Right cardiac atrium (tissue), 5 donors: ENCODE data around the gene FXYD5. TPM values are rescaled to one million over a fixed set of nuclear protein-coding genes. Genes with fewer than 3 reads are reported as not detected.

ENCODE experiments used
- ATAC-seq, 2 donors: fragments of 200-7000 bp; cut with Tn5 transposase; one replicate each; pipeline versions ENCODE4 v1.8.0 to v1.9.1; 2020; ENCODE audit warnings: moderate library complexity in 2 of 2, mild to moderate bottlenecking in 1 of 2
- DNase-seq, 3 donors: peaks; one replicate each; pipeline ENCODE4 v3.0.0-alpha.2; 2020
- H3K27ac ChIP-seq: one replicate; pipeline ENCODE4 v1.5.1; 2013; ENCODE audit warnings: mild to moderate bottlenecking, low read length, control low read depth, moderate library complexity
- H3K27me3 ChIP-seq: one replicate; pipeline ENCODE4 v1.6.1; 2013; ENCODE audit not compliant: control insufficient read depth, insufficient read depth
- H3K4me1 ChIP-seq: one replicate; pipeline ENCODE4 v1.6.1; 2013; ENCODE audit warnings: low read length; ENCODE audit not compliant: control insufficient read depth, insufficient read depth
- H3K4me3 ChIP-seq: one replicate; pipeline ENCODE4 v1.5.1; 2013; ENCODE audit warnings: low read length, control low read depth
- H3K9me3 ChIP-seq: one replicate; pipeline ENCODE4 v1.6.1; 2013; ENCODE audit warnings: low read length; ENCODE audit not compliant: control insufficient read depth
- WGBS: extraction: QIAGEN DNeasy Blood & Tissue Kit; methylation state at CpG from one replicate; pipeline ENCODE4 v1.1.7; 2013; 5-methylcytosine and 5-hydroxymethylcytosine counted together
- intact Hi-C, 4 donors: fragments of 100-400 bp; cut with DNase I; formaldehyde crosslinking; loops; one replicate each; pipeline versions ENCODE4 v1.11.0 to v1.14.0; 2022 to 2023
- polyA plus RNA-seq: library from polyadenylated mRNA; stranded (reverse); fragments of 200-250 nt; gene quantifications from one replicate; pipeline ENCODE4 v1.2.3, GENCODE V29; 2013
- total RNA-seq, 4 donors: library from RNA; stranded (reverse); fragmentation: NEBNext Ultra II Directional; extraction: Animal tissue kit (Norgen Biotek cat#: 25700); gene quantifications; one replicate each; pipeline ENCODE4 v1.2.1, GENCODE V29; 2021
- donor health status: healthy with polysubstance abuse.
- donor health status: DM: no; HTN: yes; CAD: no.
- donor health status: DM: no; HTN: no; CAD: no.
- donor health status: DM: no; HTN: yes; CAD: no; lungs with severe emphysema.
- donor health status: DM: yes; HTN: yes; CAD: no.

Gene FXYD5
- total and polyA plus RNA-seq, 5 donors, result 22.5 to 46.3 (median 31.1) TPM

DNA sequence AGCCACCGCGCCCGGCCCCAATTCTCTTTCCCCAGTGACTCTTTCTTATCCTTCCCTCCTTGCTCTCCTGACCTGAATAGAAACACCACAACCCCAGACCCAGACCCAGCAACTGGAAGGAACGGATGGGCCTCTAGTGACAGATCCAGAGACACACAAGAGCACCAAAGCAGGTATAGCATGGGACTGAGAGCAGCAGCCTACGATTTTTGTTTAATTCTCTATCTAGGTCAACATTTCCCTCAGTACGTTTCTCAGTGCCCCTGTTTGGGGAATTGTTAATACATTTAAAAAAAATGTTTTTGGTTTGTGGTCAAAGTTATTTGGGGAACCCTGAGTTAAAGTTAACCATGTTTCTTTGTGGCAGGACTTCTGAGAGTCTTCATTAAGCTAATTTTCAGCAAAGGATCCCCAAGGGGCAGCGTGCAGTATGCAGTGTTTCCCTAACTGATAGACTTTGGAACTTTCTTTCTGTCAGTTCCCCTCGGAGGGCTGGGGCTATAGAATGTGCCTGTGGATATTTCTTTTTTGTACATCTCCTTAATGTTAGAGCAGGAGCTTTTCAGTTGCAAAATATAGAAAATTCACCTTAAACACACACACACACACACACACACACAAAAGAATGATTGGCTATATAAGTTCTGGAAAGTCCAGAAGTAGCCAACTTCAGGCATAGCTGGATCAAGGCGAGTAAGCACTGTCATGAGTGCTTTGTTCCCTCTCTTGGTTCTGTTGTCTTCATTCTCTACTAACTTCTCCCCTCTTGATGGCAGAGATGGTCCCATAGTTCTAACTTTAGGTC, 6.3 kb downstream of the FXYD5 start:
- Histone ChIP-seq H3K4me1 (no peaks in the 10 kb centered on the region), H3K27ac (no peak overlapping the region), H3K4me3 (no peak overlapping the region), H3K27me3 (no peaks in the 10 kb centered on the region), H3K9me3 (peaks cover 1% of the 10 kb centered on the region)
- WGBS, result 92% methylated on average over 9 of the region's 9 CpGs
- ATAC-seq (no peak), DNase-seq (no peak)
- intact Hi-C loops, result no loop called here

DNA sequence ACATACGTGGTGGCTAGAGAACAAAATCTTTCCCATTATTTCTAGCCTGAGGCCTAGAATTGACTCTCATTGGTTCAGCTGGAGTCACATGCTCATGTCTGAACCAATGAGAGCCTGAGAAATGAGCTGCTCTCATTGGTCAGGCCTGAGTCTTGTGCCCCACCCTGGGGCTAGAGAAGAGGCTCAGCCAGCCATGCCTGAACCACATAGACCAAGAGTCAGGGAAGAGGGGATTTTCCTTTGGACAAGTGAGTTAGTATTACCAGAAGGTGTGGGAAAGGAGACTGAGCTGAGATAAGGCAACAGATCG, 6.9 kb downstream of the FXYD5 start:
- intact Hi-C loops, result no loop called here
- ATAC-seq (no peak), DNase-seq (no peak)
- no peaks in the 10 kb centered on the region for H3K4me1 ChIP-seq
- WGBS, result 94% methylated on average over 2 of the region's 2 CpGs
- H3K9me3 ChIP-seq, result peaks cover 1% of the 10 kb centered on the region
- H3K27me3 ChIP-seq, result no peaks in the 10 kb centered on the region
- no peak overlapping the region for H3K27ac ChIP-seq
- no peak overlapping the region for H3K4me3 ChIP-seq

DNA sequence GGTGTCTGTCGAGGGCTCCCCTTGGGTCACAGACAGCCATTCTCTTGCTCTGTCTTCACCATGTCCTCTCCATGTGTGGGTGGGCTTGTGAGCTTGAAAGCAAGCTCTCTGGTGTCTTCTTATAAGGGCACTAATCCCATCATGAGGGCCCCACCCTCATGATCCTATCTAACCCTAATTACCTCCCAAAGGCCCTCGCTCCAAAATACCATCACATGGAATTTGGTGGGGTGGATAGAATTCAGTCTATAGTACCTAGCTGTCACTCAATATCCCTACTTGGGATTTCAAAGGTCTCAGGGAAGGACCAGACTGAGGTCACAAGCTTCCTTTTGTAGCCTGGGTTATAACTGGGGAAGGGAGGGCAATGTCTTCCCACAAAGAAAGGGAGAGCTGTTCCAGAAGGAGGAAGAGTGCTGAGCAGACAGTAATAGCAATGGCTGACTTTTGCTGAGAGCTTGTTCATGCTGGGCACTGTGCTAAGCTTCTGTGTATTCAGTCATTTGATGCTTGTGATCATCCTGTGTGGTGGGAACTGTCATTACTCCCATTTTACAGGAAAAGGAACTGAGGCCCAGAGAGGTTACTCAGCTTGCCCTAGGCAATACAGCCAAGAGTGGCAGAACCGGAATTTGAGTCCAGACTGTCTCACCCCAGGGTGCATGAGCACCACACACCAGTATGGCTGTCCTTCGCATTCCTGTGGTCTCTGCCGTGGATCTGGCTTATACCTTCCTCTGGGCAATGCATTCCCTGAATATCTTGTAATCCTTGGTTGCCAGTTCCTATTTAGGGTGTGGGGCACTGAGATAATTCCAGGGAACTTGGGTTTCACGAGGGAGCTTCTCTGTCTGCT, 8.2 kb downstream of the FXYD5 start:
- 78% methylated on average over 6 of the region's 6 CpGs for WGBS
- no peak overlapping the region for H3K4me3 ChIP-seq
- ATAC-seq, result no peak
- no peak for DNase-seq
- H3K4me1 ChIP-seq, result no peaks in the 10 kb centered on the region
- H3K27me3 ChIP-seq, result no peaks in the 10 kb centered on the region
- peaks cover 3% of the 10 kb centered on the region for H3K9me3 ChIP-seq
- intact Hi-C loops, result no loop called here
- H3K27ac ChIP-seq, result no peak overlapping the region

DNA sequence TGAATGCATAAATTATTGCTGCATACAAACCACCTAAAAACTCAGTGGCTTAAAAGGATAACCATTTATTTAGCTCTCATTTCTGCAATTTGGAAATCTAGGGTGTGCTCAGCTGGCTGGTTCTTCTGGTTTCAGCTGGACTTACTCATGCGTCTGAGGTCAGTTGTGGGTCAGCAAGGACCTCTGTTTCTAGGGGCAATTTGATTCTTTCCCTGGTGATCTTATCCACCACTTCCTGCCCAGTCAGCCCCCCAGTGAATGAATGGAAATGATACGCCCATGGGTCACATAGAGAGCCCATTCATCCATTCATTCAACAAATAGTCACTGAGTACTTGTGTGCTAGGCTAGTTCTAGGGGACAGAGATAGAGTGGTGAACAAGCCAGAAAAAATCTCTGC, 9.9 kb downstream of the FXYD5 start:
- DNase-seq, result no peak
- intact Hi-C loops, result no loop called here
- no peaks in the 10 kb centered on the region for H3K27me3 ChIP-seq
- no peak for ATAC-seq
- peaks cover 3% of the 10 kb centered on the region for H3K9me3 ChIP-seq
- no peak overlapping the region for H3K27ac ChIP-seq
- no peak overlapping the region for H3K4me3 ChIP-seq
- WGBS, result 42% methylated on average over 2 of the region's 2 CpGs
- H3K4me1 ChIP-seq, result no peaks in the 10 kb centered on the region

DNA sequence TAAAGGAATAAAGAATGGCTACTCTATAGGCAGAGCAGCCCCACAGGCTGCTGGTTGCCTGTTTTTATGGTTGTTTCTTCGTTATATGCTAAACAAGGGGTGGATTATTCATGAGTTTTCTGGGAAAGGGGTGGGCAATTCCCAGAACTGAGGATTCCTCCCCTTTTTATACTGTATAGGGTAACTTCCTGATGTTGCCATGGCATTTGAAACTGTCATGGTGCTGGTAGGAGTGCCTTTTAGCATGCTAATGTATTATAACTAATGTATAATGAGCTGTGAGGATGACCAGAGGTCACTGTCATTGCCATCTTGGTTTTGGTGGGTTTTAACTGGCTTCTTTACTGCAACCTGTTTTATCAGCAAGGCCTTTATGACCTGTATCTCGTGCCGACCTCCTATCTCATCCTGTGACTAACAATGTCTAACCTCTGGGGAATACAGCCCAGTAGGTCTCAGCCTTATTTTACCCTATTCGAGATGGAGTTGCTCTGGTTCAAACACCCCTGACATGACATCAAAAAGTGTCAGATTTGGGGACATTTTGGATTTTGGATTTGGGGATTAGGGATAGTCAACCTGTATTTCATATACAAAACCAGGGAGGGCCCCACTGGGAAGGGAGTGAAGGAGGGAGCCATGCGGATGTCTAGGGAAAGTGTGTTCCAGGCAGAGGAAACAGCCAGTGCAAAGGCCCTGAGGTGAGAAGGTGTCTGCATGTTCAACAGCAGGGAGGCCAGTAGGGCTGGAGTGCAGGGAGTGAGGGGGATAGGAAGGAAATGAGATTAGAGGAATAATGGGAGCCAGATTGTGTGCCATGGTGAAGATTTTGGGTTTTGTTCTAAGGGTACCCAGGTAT, 10.9 kb downstream of the FXYD5 start:
- Histone ChIP-seq H3K4me1 (no peaks in the 10 kb centered on the region), H3K27me3 (no peaks in the 10 kb centered on the region), H3K4me3 (no peak overlapping the region), H3K27ac (no peak overlapping the region), H3K9me3 (peaks cover 3% of the 10 kb centered on the region)
- intact Hi-C loops, result no loop called here
- WGBS, result 56% methylated on average over 5 of the region's 5 CpGs
- ATAC-seq (no peak), DNase-seq (no peak)

DNA sequence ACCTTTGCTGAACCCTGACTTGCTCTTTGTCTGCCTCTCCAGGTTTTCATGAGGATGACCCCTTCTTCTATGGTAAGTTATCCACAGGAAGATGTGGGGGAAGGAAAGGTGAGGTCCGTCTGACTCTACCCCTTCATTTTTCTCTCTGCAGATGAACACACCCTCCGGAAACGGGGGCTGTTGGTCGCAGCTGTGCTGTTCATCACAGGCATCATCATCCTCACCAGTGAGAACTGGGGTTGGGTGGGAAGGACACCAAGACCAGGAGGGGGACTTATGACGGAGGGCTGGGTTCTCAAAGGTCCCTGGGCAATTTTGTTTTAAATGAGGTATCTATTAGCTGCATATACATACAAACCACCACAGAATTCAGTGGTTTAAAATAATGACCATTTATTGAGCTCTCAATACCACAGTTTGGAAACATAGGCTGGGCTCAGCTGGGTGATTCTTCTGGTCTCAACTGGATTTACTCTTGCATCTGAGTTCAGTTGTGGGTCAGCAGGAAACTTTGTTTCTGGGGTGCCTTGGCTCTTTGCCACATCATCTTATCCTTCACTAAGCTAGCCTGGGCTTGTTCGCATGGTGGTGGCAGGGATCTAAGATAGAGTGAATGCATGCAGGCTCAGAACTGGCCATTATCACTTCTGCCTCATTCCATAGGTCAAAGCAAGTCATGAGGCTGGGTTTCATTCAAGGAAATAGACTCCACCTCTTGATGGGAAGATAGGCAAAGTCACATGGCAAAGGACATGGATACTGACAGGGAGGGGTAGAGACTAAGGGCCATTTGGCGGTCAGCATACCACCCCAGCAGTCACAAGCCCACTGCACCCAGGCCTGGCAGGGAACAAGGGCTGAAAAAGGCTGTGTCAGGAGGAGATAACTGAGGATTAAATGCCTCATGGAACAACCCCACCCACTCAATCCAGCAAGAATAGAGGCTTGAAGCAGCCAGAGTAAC, 11.8 kb downstream of the FXYD5 start:
- ATAC-seq (no peak), DNase-seq (no peak)
- WGBS, result 94% methylated on average over 7 of the region's 7 CpGs
- H3K9me3 ChIP-seq, result peaks cover 3% of the 10 kb centered on the region
- H3K4me1 ChIP-seq, result no peaks in the 10 kb centered on the region
- H3K27me3 ChIP-seq, result no peaks in the 10 kb centered on the region
- intact Hi-C loops, result no loop called here
- H3K27ac ChIP-seq, result no peak overlapping the region
- no peak overlapping the region for H3K4me3 ChIP-seq

DNA sequence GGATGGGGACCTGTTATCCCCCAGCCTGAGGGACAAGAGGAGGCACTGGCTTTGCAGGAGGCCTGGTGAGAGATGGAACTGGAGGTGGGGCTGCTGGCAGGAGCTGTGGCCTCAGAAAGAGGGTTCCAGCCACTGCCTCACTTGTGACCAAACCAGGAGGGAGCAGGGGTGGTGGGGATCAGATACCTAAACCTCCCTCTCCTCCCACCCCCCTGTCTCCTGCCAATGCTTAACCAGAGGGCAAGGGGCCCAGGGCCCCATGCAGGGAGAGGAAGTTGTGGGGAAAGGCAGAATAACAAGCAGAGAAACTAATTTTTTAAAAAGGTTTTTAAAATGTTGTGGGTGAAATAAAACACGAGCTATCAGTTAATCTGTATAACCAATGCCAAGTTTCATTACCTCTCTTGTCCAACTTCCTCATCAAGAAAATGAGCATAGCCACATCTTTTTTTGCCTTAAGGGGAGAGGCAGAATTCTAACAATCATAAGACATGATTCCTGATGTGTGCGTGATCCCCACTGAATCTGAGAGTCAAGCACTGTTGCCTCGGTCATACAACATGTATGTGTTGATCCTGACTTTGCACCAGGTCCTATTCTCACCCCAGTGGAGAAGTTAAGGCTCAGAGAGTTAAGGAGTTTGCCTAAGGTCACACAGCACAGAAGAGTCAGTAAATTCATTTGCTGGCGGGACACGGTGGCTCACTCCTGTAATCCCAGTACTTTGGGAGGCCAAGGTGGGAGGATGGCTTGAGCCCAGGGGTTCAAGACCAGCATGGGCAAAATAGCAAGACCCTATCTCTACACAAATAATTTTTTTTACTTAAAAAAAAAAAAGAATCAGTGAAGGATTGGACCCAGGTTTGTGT, 12.9 kb downstream of the FXYD5 start:
- ATAC-seq (no peak), DNase-seq (no peak)
- Histone ChIP-seq H3K27ac (no peak overlapping the region), H3K4me1 (no peaks in the 10 kb centered on the region), H3K4me3 (no peak overlapping the region), H3K9me3 (peaks cover 2% of the 10 kb centered on the region), H3K27me3 (no peaks in the 10 kb centered on the region)
- WGBS, result 81% methylated on average over 5 of the region's 5 CpGs
- intact Hi-C loops, result no loop called here

DNA sequence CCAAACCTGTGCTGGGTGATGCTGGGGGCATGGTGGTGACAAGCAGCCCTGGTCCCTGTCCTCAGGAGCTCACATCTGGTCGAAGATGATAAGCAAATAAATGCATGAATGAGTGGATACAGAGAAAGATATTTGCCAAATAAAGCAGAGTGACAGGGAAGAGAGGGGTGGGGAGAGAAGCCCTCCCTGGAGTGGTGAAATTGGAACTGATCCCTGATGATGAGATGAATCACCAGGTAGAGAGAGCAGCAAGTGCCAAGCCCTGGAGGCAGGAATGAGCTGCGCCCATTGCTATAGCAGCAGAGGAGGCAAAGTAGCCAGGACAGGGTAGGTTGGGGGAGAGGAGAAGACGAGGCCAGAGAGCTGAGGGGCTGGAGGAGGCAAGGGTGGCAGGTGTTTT, 13.7 kb downstream of the FXYD5 start:
- Histone ChIP-seq H3K9me3 (peaks cover 2% of the 10 kb centered on the region), H3K27ac (no peak overlapping the region), H3K4me3 (no peak overlapping the region), H3K27me3 (no peaks in the 10 kb centered on the region), H3K4me1 (no peaks in the 10 kb centered on the region)
- 77% methylated on average over 3 of the region's 3 CpGs for WGBS
- DNase-seq (no peak), ATAC-seq (no peak)
- intact Hi-C loops, result no loop called here

DNA sequence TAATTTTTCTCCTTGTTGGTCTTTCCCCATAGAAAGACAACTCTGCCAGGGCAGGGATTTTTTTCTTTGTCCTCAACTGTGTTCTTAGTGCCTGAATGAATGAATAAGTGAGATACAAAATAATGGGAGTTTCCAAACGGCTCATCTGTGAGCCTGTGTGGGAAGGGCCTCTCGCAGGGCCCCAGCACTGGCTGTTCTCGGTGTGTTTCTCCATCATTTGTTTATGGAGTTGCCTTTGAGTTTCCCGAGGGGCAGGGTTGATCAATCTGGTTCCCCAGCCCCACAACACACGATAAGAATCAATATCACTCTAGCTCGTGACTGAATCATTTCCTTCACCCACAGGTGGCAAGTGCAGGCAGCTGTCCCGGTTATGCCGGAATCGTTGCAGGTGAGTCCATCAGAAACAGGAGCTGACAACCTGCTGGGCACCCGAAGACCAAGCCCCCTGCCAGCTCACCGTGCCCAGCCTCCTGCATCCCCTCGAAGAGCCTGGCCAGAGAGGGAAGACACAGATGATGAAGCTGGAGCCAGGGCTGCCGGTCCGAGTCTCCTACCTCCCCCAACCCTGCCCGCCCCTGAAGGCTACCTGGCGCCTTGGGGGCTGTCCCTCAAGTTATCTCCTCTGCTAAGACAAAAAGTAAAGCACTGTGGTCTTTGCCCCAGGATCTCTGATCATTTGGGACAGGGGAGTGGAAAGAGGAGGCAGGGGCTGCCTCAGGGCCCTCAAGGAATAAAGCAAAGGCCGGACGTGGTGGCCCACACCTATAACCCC, 14.9 kb downstream of the FXYD5 start:
- DNase-seq, result no peak
- Histone ChIP-seq H3K27me3 (no peaks in the 10 kb centered on the region), H3K27ac (no peak overlapping the region), H3K4me1 (no peaks in the 10 kb centered on the region), H3K4me3 (no peak overlapping the region), H3K9me3 (peaks cover 2% of the 10 kb centered on the region)
- 82% methylated on average over 18 of the region's 18 CpGs for WGBS
- no peak for ATAC-seq
- intact Hi-C loops, result no loop called here
